Hepatocyte (in vitro differentiated cells): ENCODE data around the gene PYGO2.

Source experiments
- CTCF ChIP-seq: fragments of 200-600 bp; sonication (generic); IDR thresholded peaks from 2 replicates; pipeline ENCODE4 v1.5.1; 2016; ENCODE audit warnings: antibody characterized with exemption, mild to moderate bottlenecking; ENCODE audit not compliant: poor library complexity
- EZH2 ChIP-seq: fragments of 200-600 bp; sonication (generic); IDR thresholded peaks from 2 replicates; pipeline ENCODE4 v1.6.1; 2016; ENCODE audit warnings: antibody characterized with exemption, mild to moderate bottlenecking, borderline replicate concordance

- no peak for TF ChIP-seq EZH2
- TF ChIP-seq CTCF, result no peak
Observed at GRCh38 chr1:154960446-154961136, 991 bp downstream of the PYGO2 start.
